Measurements from ENCODE around the gene ERMAP.

- TF ChIP-seq ZBTB7A (IDR thresholded peaks at IDR 0.05; ENCODE audit: low read depth) (no peak), TAF1 (IDR thresholded peaks at IDR 0.05; ENCODE audit: low read depth) (no peak), REST (IDR thresholded peaks at IDR 0.05; ENCODE audit: low read depth) (no peak), EP300 (IDR thresholded peaks at IDR 0.05; ENCODE audit: borderline replicate concordance) (no peak), NFIC (IDR thresholded peaks at IDR 0.05) (no peak), RAD21 (IDR thresholded peaks at IDR 0.05; ENCODE audit: low read depth) (no peak), YY1 (IDR thresholded peaks at IDR 0.05; ENCODE audit: low read depth) (no peak), MAX (IDR thresholded peaks at IDR 0.05) (no peak), TCF12 (IDR thresholded peaks at IDR 0.05; ENCODE audit: low read depth) (no peak)
These were observed 56.7 kb downstream of the ERMAP start for GRCh38 chr1:42873670-42874069.

All from Ishikawa (cell line).